Inferior parietal cortex (tissue), 1 donor: ENCODE measurements around the gene RPS10.

Experiments used
- DNase-seq: peaks from one replicate; pipeline ENCODE4 v3.0.0-alpha.2; 2016; ENCODE audit errors: extremely low spot score

Gene RPS10

DNA sequence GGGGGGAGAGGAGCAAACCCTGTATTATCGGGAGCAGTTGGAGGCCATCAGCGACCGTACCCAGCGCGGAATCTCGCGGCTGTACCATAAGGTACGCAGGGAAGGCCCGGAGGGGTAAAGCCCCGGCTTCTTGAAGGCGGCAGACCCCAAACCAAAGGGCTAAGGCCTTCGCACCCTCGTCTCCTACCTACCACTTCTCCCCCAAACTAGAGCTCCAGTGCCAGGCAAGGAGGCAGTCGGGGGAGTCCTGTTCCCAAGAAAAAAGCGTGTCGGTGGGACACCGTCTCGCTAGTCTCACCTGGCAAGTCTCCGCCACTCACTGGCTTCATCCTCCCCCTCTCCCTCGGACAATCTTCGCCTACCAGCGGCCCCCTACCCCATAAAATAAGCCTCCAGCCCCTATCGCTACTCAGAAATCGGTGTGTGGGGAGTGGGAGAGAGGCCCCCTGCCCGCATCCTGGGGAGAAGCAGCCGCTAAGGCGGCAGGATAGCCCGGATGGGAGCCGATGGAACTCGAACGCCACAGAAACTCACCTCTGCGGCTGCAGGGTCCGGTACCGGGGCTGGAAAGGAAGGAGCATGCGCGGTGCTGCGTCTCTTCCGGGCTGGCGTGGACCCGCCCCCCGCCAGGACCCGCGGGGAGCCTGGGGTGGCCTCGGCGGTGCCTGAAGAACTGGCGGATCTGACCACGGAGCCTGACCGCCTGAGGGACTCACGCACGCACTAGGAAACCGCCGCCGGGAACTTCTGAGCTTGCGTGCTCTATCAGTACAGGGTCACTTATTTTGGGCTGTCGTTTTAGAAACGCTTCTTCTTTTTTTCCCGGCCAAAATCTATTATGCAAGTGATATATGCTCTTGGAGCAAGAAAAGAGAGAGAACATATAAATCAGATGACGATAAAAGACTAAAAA, at the start of gene RPS10:
TSS of gene RPS10 (minus strand) at position 572 of the 913 bp plus-strand sequence. CDS start 848 bp downstream, outside the sequence.
- peak; percentile 92 for DNase-seq

GRCh38 chr6:34475238-34475682, 49.4 kb upstream of the RPS10 start:
- DNase-seq = no peak

GRCh38 chr6:34474754-34475153, 48.9 kb upstream of the RPS10 start:
- DNase-seq = no peak

DNA sequence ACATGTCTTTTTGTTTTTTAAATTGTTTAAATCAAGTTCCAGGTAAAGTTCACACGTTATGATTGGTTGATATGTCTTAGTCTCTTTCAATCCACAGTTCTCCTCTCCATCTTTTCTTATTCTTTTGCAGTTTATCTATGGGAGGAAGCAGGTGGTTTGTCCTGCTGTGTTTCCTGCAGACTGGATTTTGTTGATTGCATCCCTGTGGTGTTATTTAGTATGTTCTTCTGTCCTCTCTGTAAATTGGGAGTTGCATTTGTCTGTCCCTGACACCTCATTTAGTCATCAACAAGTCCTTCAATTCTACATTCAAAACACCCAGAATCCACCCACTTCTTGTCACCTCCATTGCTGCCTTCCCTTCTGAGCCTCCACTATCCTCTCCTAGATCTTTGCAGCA, 48.1 kb upstream of the RPS10 start:
- DNase-seq = no peak

- no peak for DNase-seq
Observed at GRCh38 chr6:34472425-34472824, 46.6 kb upstream of the RPS10 start.

GRCh38 chr6:34469499-34469898, 43.6 kb upstream of the RPS10 start:
- no peak for DNase-seq

DNA sequence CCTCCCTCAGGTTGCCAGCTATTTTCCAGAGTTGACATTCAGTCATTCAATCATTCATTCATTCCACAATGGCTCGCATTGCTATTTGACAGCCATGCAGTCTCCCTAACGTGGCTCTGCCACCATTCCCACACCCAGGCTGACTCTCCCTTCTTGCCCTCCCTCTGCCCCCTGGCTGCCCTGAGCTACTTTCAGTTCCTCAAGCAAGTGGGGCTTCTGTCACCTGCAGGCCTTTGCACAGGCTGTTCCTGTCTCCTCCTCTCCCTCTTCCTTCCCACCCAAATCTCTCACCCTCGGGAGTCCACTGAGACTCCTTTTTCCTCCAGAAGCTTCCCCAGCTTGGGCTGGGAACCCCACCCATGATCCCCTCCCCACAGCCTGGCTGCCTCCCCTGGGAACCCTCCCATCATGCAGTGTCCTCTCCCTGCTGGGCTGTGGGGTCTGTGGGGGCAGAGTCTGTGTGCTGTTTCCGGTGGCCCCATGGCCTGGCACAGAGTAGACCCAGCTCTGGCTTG, 42.6 kb upstream of the RPS10 start:
- no peak for DNase-seq

DNA sequence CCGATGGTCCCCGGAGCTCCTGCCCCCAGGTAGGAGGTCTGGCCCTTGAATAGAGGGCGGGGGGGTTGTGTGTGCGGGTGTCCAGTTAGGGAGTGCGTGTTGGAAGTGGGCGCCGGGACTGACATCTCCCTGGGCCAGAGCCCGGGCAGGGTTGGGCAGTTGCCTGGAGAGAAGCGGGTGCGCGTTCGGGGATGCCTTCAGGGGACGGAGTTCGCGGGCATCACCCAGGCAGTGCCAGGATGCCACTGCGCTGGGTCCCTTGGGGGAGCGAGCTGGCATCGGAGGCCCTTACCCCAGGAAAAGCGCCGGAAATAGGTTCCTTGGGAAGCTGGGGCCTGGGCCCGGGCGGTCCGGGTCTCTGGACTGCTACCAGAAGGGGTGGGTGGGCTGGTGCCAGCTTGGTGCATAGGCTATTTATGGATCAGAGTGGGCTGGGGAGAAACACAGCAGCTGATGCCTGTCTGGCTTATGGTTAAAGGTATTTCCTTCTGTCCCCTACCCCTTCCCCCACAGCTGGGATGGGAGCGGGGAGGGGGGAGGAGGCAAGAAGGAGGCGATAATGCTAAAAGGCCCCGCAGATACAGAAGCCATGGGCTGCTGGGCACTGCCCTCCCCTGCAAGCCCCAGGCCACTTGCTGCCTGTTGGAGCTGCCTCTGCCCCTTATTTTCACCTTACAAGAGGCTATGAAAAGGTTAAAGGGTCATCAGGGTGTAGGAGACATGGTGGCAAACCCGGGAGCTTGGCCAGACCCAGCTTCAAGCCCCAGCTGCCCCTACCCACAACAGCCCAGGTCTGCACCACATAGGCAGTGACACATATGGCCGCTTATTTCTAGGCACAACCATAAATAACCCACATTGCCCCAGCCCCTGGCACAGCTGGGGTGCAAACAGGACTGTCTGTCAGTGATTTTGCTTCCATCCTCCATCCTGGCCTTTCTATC, 40.6 kb upstream of the RPS10 start:
- no peak for DNase-seq

GRCh38 chr6:34465531-34466241, 39.8 kb upstream of the RPS10 start, which contains the start of gene PACSIN1:
Gene PACSIN1 (plus strand): TSS chr6:34466076. CDS start chr6:34526306, 60,230 bp downstream.
- no peak for DNase-seq

DNA sequence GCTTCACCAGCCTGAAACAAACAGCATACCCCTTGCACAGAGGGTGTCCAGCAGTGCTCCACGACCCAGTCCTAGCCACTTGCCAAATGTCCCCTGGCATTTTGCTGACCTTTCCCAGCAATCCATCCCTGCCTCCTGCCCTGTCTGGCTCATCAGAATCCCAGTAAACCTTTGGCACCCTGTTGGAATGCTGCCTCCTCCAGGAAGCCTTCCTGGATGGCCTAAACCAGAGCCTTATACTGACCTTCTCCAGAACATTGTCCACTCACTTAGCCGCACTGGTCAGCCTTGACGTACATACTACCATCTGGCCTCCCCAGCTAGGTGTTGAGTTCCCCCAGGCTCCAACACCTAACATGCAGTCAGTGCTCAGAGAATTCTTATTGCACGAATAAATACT, 38.0 kb upstream of the RPS10 start:
- DNase-seq = no peak

- no peak for DNase-seq
Observed at GRCh38 chr6:34463299-34463698, 37.4 kb upstream of the RPS10 start.

GRCh38 chr6:34462551-34462971, 36.7 kb upstream of the RPS10 start:
- no peak for DNase-seq

DNA sequence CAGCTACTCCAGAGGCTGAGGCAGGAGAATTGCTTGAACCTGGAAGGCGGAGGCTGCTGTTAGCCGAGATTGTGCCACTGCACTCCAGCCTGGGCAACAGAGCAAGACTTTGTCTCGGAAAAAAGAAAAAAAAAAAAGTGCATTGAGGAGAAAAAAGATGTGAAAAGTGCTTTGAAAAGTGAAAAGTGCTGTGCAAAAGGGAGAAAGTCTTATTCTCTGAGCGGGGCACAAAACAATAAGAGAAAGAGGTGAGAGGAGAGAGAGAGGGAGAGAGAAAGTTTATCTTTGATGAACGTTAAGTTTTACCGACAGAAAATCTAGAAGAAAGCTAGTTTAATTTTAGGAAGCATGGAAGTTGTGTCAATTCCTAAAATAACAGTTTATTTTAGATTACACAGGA, 36.1 kb upstream of the RPS10 start:
- no peak for DNase-seq

- no peak for DNase-seq
Observed at GRCh38 chr6:34460796-34461507, 35.1 kb upstream of the RPS10 start.

DNA sequence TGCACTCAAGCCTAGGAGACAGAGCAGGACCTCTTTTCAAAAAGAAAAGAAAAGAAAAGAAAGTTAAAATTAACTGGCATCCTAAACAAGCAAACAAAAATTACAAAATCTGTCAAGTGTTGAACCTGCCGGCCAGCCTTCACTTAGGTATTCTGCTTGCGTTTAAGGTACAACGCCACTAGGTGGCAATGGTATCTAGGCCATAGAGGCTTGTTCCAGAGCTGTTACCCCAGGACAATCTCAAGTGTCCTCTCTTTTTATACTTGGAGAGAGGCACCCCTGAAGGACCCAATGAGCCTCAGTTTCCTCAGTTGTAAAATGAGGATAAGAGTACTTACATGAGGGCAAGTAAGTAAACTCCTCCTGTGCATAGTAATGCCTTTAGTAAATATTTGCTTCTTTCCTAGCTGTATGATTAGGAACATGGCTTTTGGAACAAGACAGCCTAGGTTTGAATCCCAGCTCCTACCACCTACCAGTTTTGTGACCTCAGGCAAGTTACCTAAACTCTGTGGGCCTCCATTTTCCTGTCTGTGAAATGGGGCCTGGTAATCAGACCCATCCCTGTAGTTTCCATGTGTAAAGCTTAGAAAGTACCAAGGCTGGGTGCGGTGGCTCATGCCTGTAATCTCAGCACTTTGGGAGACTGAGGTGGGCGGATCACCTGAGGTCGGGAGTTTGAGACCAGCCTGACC, 34.2 kb upstream of the RPS10 start:
- DNase-seq = peak; percentile 57

- DNase-seq = no peak
Observed at GRCh38 chr6:34457742-34458735, 32.2 kb upstream of the RPS10 start.

GRCh38 chr6:34457382-34457741, 31.5 kb upstream of the RPS10 start:
- DNase-seq = no peak

- no peak for DNase-seq
Observed at GRCh38 chr6:34455831-34456230, 30.0 kb upstream of the RPS10 start.

DNA sequence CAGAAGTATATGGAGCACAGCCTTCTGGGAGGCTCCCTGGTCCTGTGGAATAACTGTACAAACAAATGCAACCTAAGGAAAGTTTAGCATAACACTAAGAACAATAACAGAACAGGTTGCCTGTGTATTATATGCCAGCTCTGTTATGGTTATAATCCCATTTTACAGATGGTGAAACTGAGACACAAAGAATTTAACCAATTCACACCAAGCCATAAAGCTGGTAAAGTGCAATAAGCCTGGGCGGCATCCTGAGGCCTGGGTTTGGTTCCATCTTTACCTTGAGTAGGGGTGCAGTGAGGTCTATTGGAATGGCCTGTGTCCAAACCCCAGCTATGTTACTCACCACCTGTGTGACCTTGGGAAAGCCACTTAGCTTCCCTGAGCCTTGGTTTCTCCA, 25.3 kb upstream of the RPS10 start:
- DNase-seq = no peak
